Stimulated activated CD4-positive, alpha-beta T cell treated with anti-CD3 and anti-CD28 coated beads, Interleukin-15, amount 100 ng/mL, for 1 hour (primary cell): Measurements from ENCODE around the gene GPER1.

Experiments used
- DNase-seq, 2 donors: peaks; one replicate each; pipeline ENCODE4 v3.0.0-alpha.2; 2020; ENCODE audit warnings: low read depth in 1 of 2, low spot score in 1 of 2

GPER1 gene

GRCh38 chr7:1086588-1087464 is 1.1 kb upstream of the GPER1 start:
- peak; percentile 45 to 58 for DNase-seq

- no peak for DNase-seq
Measured at GRCh38 chr7:1087465-1087814, 473 bp upstream of the GPER1 start.

- no peak for DNase-seq
Measured at GRCh38 chr7:1090236-1090635, 2.3 kb downstream of the GPER1 start.

GRCh38 chr7:1090686-1091643 is 3.1 kb downstream of the GPER1 start:
- no peak for DNase-seq

GRCh38 chr7:1091644-1092027 is 3.7 kb downstream of the GPER1 start:
- no peak for DNase-seq

GRCh38 chr7:1092161-1092632 is 4.3 kb downstream of the GPER1 start:
- DNase-seq: no peak

- DNase-seq: no peak
Measured at GRCh38 chr7:1092806-1093501, 5.0 kb downstream of the GPER1 start.

GRCh38 chr7:1093502-1093843 is 5.6 kb downstream of the GPER1 start:
- DNase-seq: no peak

- no peak for DNase-seq
Measured at GRCh38 chr7:1093916-1094508, 6.1 kb downstream of the GPER1 start.

GRCh38 chr7:1094870-1095269 is 7.0 kb downstream of the GPER1 start:
- no peak for DNase-seq

GRCh38 chr7:1095621-1096155 is 7.8 kb downstream of the GPER1 start:
- DNase-seq: no peak

GRCh38 chr7:1096156-1097119 is 8.5 kb downstream of the GPER1 start:
- no peak for DNase-seq

GRCh38 chr7:1097120-1097504 is 9.2 kb downstream of the GPER1 start:
- no peak for DNase-seq

GRCh38 chr7:1098243-1099153 is 10.6 kb downstream of the GPER1 start:
- DNase-seq: no peak

GRCh38 chr7:1099154-1099542 is 11.2 kb downstream of the GPER1 start:
- no peak for DNase-seq

GRCh38 chr7:1099637-1100036 is 11.7 kb downstream of the GPER1 start:
- DNase-seq: no peak

- DNase-seq: no peak
Measured at GRCh38 chr7:1100386-1100785, 12.5 kb downstream of the GPER1 start.

- no peak for DNase-seq
Measured at GRCh38 chr7:1100834-1101562, 13.1 kb downstream of the GPER1 start.
